ENCODE data around the gene FBXL7.

Gene FBXL7

GRCh38 chr5:15682566-15682965 lies 182.6 kb downstream of the FBXL7 start:
- DNase-seq = no peak

- no peak for DNase-seq
These were observed 183.4 kb downstream of the FBXL7 start for GRCh38 chr5:15683332-15683731.

- no peak for DNase-seq
These were observed 187.4 kb downstream of the FBXL7 start for GRCh38 chr5:15687401-15687800.

DNA sequence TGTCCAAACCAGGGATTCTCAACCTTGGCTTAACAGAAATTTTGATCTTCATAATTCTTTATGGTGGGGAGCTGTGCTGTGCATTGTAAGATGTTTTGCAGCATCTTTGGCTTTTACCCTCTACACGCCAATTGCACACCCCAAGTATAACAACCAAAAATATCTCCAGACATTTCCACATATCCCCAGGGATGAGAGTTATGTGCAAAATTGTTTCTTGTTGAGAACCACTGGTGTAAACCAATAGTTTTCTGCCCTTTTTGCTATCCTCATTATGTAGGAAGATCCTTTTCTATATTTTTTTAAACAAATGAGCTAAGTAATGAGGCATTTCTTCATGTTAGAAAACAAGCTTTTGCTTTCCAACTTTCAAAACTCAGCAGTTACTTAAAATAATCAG lies 189.9 kb downstream of the FBXL7 start:
- DNase-seq = no peak

GRCh38 chr5:15690611-15691010 lies 190.6 kb downstream of the FBXL7 start:
- DNase-seq = no peak

GRCh38 chr5:15691521-15691920 lies 191.5 kb downstream of the FBXL7 start:
- no peak for DNase-seq

GRCh38 chr5:15692706-15693381 lies 192.9 kb downstream of the FBXL7 start:
- DNase-seq = no peak

GRCh38 chr5:15693382-15693728 lies 193.4 kb downstream of the FBXL7 start:
- no peak for DNase-seq

- no peak for DNase-seq
These were observed 194.0 kb downstream of the FBXL7 start for GRCh38 chr5:15693933-15694332.

DNA sequence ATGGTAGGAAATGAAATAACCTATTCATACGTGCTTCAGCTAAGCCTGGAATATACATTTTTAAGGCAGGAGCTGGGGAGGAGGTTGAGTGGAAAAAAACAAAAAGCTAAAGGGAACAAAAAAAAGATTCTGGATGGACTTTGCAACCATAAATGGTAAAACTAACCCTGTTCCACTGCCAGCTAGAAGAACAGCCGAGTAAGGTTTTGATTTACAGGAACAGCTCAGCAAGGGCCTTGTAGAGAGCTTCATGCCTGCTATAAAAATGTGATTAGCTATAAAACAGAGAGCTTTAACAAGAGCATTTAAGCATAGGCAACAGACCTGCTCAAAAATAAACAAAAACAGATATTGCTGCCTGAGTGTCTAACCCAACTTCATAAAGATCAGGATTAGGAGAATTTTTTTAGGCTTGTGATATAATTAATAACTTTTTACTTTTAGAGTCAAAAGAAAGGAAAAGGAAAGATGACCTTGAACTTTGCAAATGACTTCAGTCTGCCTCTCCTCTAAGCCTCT lies 194.8 kb downstream of the FBXL7 start:
- DNase-seq = no peak

GRCh38 chr5:15695215-15695731 lies 195.3 kb downstream of the FBXL7 start:
- DNase-seq = no peak

DNA sequence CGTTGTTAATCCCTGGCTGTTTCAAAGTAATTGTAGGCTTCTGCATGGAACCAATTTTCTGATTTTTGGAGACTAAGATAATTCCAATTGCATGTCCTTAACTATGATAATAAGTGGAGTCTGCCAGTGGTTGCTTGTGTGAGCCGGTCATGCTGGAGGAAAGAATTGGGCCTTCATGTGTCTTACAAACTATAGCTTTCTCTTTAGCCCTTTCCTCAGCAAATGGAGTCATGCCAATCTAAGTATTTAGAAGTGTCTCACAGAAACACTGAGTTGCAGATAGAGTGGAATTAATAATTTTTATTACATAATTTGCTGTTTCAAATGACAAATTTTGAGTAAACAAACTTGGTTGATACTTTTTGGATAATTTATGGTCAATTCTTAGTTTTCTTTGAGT lies 200.4 kb downstream of the FBXL7 start:
- DNase-seq = no peak

- DNase-seq = no peak
These were observed 202.1 kb downstream of the FBXL7 start for GRCh38 chr5:15702102-15702501.

GRCh38 chr5:15703901-15704300 lies 203.9 kb downstream of the FBXL7 start:
- no peak for DNase-seq

DNA sequence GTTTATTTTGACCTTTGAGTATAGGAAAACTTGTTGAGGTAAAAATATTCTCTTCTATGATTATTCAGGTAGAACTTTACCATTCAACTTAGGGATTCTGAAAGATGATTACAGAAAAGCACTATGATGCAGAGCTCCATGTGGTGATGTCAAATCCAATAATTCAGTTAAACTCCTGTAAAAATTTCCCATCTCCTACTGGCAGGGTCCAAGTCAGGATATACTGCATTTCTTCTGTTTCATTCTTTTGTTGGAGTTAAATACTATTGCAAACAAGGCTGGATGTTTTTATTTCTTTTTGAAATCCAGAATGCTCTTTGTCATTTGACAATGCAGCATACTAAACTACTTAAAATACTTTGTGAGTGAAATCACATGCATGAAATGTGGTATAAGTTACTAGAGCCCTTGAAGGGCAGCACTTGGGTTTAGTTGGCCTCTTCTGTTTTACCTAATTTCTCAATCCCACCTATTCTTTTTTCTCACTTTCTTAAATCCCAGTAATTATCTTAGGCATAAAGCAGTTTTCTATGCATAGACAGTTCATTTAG lies 204.5 kb downstream of the FBXL7 start:
- no peak for DNase-seq

GRCh38 chr5:15707631-15708030 lies 207.7 kb downstream of the FBXL7 start:
- no peak for DNase-seq

DNA sequence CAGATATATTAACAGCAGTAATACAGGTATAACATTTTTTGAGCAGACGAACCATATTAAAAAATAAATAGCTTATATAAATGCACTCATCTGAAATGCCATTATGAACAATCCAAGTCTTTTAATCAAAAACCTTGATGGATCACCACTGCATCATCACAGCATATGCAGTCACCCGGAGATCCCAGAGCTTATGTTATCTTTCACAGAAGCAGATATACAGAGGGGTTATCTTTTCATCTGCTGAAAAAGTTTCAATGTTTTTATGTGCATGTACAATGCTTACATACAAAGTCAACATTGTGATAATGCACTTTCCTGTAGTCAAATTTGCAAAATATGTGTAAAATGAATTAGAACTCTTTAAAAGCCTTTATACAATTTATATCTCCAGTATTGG lies 211.9 kb downstream of the FBXL7 start:
- DNase-seq = no peak

DNA sequence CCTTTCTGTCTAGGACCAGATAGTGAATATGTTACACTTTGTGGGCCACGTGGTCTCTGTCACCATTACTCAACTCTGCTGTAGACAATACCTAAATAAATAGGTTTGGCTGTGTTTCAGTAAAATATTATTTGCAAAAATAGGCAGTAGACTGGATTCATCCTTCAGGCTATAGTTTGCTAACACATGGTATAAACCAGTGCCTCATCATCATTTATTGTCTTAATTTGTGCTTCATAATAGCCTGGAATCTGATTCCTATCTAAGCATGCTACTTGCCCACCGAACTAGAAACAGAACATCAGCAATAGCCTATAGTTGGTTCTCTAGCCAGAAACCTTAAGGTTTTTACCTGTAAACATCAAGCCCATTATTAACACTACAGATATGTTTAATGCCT lies 215.6 kb downstream of the FBXL7 start:
- no peak for DNase-seq

GRCh38 chr5:15715967-15716366 lies 216.0 kb downstream of the FBXL7 start:
- DNase-seq = no peak

- no peak for DNase-seq
These were observed 217.0 kb downstream of the FBXL7 start for GRCh38 chr5:15717001-15717400.

DNA sequence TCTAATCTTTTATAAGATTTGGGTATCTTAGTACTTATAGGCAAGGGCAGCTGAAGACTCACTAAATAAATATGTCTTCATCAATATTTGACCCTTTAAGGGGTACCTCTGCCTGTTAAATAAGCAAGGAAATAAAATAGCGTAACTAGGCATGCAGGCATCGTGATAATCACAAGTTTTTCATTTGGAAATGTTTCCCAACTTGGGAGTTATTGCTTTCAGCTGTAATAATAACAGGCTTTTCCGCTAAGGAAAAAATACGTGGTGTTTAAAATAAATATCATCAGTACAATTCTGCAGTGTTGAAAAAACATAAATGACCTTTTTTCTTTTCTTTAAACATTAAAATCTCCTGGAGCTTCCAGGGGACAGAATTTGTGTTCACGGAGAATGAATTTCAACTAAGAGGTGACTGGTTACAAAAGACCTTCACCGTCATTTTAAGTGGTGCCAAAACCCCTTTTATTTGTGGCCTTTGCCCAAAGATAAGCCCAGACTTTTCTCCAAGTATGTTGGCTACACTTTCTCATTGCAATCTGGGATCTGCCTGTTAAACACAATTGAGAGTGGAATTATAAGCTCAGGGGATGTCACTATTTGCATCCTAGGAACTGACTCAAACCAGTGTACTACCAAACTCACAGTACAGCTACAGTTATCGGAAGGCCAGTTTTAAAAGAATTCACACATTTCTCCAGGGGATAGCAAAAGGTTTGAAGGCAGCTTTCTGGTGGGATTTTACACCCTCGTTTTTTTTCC lies 218.6 kb downstream of the FBXL7 start:
- no peak for DNase-seq

GRCh38 chr5:15719784-15720183 lies 219.8 kb downstream of the FBXL7 start:
- no peak for DNase-seq

DNA sequence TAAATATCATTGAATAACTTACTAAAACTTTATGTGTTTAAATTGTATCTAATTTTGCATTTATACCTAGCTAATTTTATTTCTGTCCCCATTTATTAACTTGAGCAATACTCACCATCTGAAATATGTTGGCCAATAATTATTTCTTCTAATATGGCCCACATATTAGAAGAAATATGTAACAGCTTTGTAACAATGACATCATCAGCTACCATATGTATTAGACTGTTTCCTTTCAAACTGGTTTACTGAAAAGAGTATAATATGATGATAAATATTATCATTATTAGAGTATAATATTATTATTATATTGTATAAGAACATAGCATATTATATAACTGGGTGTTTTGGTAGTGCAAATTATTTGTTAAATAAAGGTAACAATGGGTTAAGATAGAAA lies 220.5 kb downstream of the FBXL7 start:
- no peak for DNase-seq

- no peak for DNase-seq
These were observed 222.3 kb downstream of the FBXL7 start for GRCh38 chr5:15722305-15722704.
